GM12878 (cell line): Measurements from ENCODE around the gene RAB29. TPM values are rescaled to one million over a fixed set of nuclear protein-coding genes. Genes with fewer than 3 reads are reported as not detected.

Experiments
- ATAC-seq: fragments of 200-7000 bp; cut with Tn5 transposase; 3 replicates; pipeline ENCODE4 v1.9.1; 2020; ENCODE audit warnings: mild to moderate bottlenecking, moderate library complexity
- BruUV-seq: library from RNA; stranded (reverse); fragments of 400-500 nt; replicated peaks from 2 replicates; lab custom pipeline; 2021; lab: Mats Ljungman, UMichigan
- CTCF ChIA-PET: fragments of 300-600 bp; sonication (Branson Sonifier 250); formaldehyde crosslinking; extraction: SDS; loops from one replicate; lab custom pipeline; 2021; ENCODE audit warnings: inconsistent platforms; lab: Yijun Ruan, JAX
- POLR2A ChIA-PET: fragments of 350-600 bp; formaldehyde crosslinking; extraction: SDS; loops from one replicate; lab custom pipeline; 2021; ENCODE audit warnings: inconsistent platforms; lab: Charles Lee
- RAD21 ChIA-PET: fragments of 300-600 bp; sonication (Branson Sonifier 250); formaldehyde crosslinking; loops from one replicate; lab custom pipeline; 2023; ENCODE audit warnings: antibody characterized with exemption; ENCODE audit not compliant: unreplicated experiment; lab: Charles Lee
- SMC1A ChIA-PET: fragments of 300-600 bp; sonication (Branson Sonifier 250); formaldehyde crosslinking; loops from one replicate; lab custom pipeline; 2023; ENCODE audit not compliant: unreplicated experiment, uncharacterized antibody; lab: Charles Lee
- DNase-seq: peaks from one replicate; pipeline ENCODE4 v3.0.0-alpha.2; 2011; ENCODE audit warnings: low read depth, low spot score
- FAIRE-seq: peaks from 3 replicates; lab custom pipeline; 2011; peaks lifted over from hg19 to GRCh38; lab: Jason Lieb, UNC
- H2AFZ ChIP-seq: 2 replicates; pipeline ENCODE4 v1.6.0; 2011; ENCODE audit warnings: low read depth, low read length, control low read depth; ENCODE audit not compliant: control insufficient read depth
- H3K27ac ChIP-seq: 2 replicates; pipeline ENCODE4 v1.5.1; 2011; ENCODE audit warnings: control low read depth; ENCODE audit not compliant: control insufficient read depth, insufficient read depth
- H3K27me3 ChIP-seq, 2 experiments: replicated peaks in 1 of 2; 2 replicates each; pipeline versions ENCODE4 v1.6.0 to v1.6.1; 2011; ENCODE audit warnings: low read length in 1 of 2; ENCODE audit not compliant: control insufficient read depth in 2 of 2, insufficient read depth in 2 of 2
- H3K36me3 ChIP-seq, 2 experiments: 2 replicates each; pipeline ENCODE4 v1.5.1; 2011; ENCODE audit warnings: low read length in 1 of 2; ENCODE audit not compliant: control insufficient read depth in 2 of 2, insufficient read depth in 2 of 2
- H3K4me1 ChIP-seq: 2 replicates; pipeline ENCODE4 v1.6.1; 2011; ENCODE audit warnings: mild to moderate bottlenecking, low read length, moderate library complexity, mixed read lengths; ENCODE audit not compliant: control insufficient read depth, insufficient read depth
- H3K4me2 ChIP-seq: 2 replicates; pipeline ENCODE4 v1.6.0; 2011; ENCODE audit warnings: control low read depth; ENCODE audit not compliant: control insufficient read depth, insufficient read depth
- H3K4me3 ChIP-seq: fragments of 200-600 bp; sonication (generic); 2 replicates; pipeline ENCODE4 v1.5.1; 2016
- H3K79me2 ChIP-seq: 2 replicates; pipeline ENCODE4 v1.6.0; 2011; ENCODE audit warnings: low read length; ENCODE audit not compliant: control insufficient read depth, insufficient read depth
- H3K9ac ChIP-seq: 2 replicates; pipeline ENCODE4 v1.8.0; 2011; ENCODE audit warnings: low read length, control low read depth, mixed read lengths; ENCODE audit not compliant: control insufficient read depth, insufficient read depth
- H3K9me3 ChIP-seq: replicated peaks from 3 replicates; pipeline ENCODE4 v1.5.1; 2011; ENCODE audit warnings: mild to moderate bottlenecking, low read length; ENCODE audit not compliant: control insufficient read depth, insufficient read depth
- H4K20me1 ChIP-seq: 2 replicates; pipeline ENCODE4 v1.6.0; 2011; ENCODE audit not compliant: control insufficient read depth, insufficient read depth
- CBFB ChIP-seq: IDR thresholded peaks from 2 replicates; pipeline ENCODE4 v1.6.1; 2016; ENCODE audit warnings: antibody characterized with exemption, low read depth
- NFYB ChIP-seq: IDR thresholded peaks from 2 replicates; pipeline ENCODE4 v1.6.1; 2011; ENCODE audit warnings: low read depth, mild to moderate bottlenecking, low read length, improper control_type of control experiment, moderate library complexity; ENCODE audit not compliant: insufficient read depth
- NR2F1 ChIP-seq: fragments of 450-650 bp; conservative IDR thresholded peaks from 2 replicates; pipeline ENCODE4 v1.6.1; 2017; ENCODE audit warnings: mild to moderate bottlenecking
- RB1 ChIP-seq: fragments of 450-650 bp; formaldehyde crosslinking; IDR thresholded peaks from 2 replicates; pipeline ENCODE4 v1.6.1; 2017; ENCODE audit warnings: mild to moderate bottlenecking, borderline replicate concordance
- SIN3A ChIP-seq: IDR thresholded peaks from 2 replicates; pipeline ENCODE4 v1.6.1; 2012; ENCODE audit warnings: low read depth, low read length, improper control_type of control experiment
- SMAD5 ChIP-seq: IDR thresholded peaks from 2 replicates; pipeline ENCODE4 v1.6.1; 2016; ENCODE audit warnings: antibody characterized with exemption, low read depth
- SP1 ChIP-seq: IDR thresholded peaks from one replicate; pipeline ENCODE4 v1.6.1; 2011; ENCODE audit warnings: low read depth, low read length
- SUZ12 ChIP-seq: fragments of 200-600 bp; sonication (generic); IDR thresholded peaks from one replicate; pipeline ENCODE4 v1.6.1; 2018; ENCODE audit warnings: antibody characterized with exemption, mild to moderate bottlenecking; ENCODE audit not compliant: unreplicated experiment
- TBL1XR1 ChIP-seq: IDR thresholded peaks from 2 replicates; pipeline ENCODE4 v1.6.1; 2012; ENCODE audit warnings: low read depth, low read length, improper control_type of control experiment
- ZNF217 ChIP-seq: fragments of 450-650 bp; IDR thresholded peaks from 2 replicates; pipeline ENCODE4 v1.6.1; 2017; ENCODE audit warnings: antibody characterized with exemption, mild to moderate bottlenecking
- ZNF274 ChIP-seq: IDR thresholded peaks from one replicate; pipeline ENCODE4 v1.8.0; 2011; ENCODE audit not compliant: insufficient read length, insufficient read depth
- ZSCAN29 ChIP-seq: fragments of 450-650 bp; IDR thresholded peaks from 2 replicates; pipeline ENCODE4 v1.6.1; 2017; ENCODE audit warnings: mild to moderate bottlenecking, moderate library complexity
- WGBS: methylation state at CpG from one replicate; pipeline ENCODE4 v1.1.6; 2016; ENCODE audit warnings: low lambda C conversion rate; ENCODE audit not compliant: insufficient replicate concordance, insufficient coverage; ENCODE audit errors: missing lambda C conversion rate; 5-methylcytosine and 5-hydroxymethylcytosine counted together
- in situ Hi-C: fragments of 300-500 bp; cut with MboI; formaldehyde crosslinking; loops from 9 replicates; pipeline ENCODE4 v1.14.3; 2018; ENCODE audit warnings: mixed read lengths
- intact Hi-C: fragments of 100-400 bp; cut with micrococcal nuclease; formaldehyde crosslinking; loops from one replicate; pipeline ENCODE4 v1.14.2; 2022; ENCODE audit not compliant: unreplicated experiment
- polyA plus RNA-seq, 11 experiments: library from polyadenylated mRNA; depleted of rRNA in 4 of 11; unstranded in 6 of 11; stranded (reverse) in 5 of 11; fragments of >200 nt; fragmentation: Nextera tagmentation in 4 of 11; fragmentation: Illumina TruSeq in 1 of 11; extraction: Ambion mirVana in 4 of 11; extraction: Trizol in 1 of 11; gene quantifications; 1 replicate in 1 of 11; 2 replicates in 10 of 11; pipeline versions ENCODE4 v1.2.1 to v1.2.3, GENCODE V29; 2011 to 2016; ENCODE audit warnings: inconsistent platforms in 2 of 11, missing spikeins in 2 of 11, low read depth in 1 of 11
- total RNA-seq, 4 experiments: library from RNA; depleted of rRNA in 3 of 4; stranded (reverse); fragments of >200 nt in 3 of 4; fragmentation: Illumina TruSeq in 1 of 4; extraction: Trizol in 1 of 4; gene quantifications; 2 replicates each; pipeline versions ENCODE4 v1.2.1 to v1.2.3, GENCODE V29; 2013 to 2021
- TF ChIP-seq, protein P1 (sequence below): fragments of 450-650 bp; IDR thresholded peaks from 2 replicates; pipeline ENCODE4 v1.6.1; 2016; ENCODE audit warnings: mild to moderate bottlenecking, moderate library complexity, borderline replicate concordance
- TF ChIP-seq, protein P2 (sequence below): IDR thresholded peaks from 2 replicates; pipeline ENCODE4 v1.6.1; 2012; ENCODE audit warnings: low read depth, low read length, improper control_type of control experiment
- TF ChIP-seq, protein P3 (sequence below): IDR thresholded peaks from 2 replicates; pipeline ENCODE4 v1.6.1; 2011; ENCODE audit warnings: borderline replicate concordance, low read depth, mild to moderate bottlenecking, moderate library complexity, low read length; ENCODE audit not compliant: insufficient read depth, poor library complexity, severe bottlenecking
- TF ChIP-seq, protein P4 (sequence below): fragments of 450-650 bp; formaldehyde crosslinking; IDR thresholded peaks from 2 replicates; pipeline ENCODE4 v1.4.0; 2020; ENCODE audit warnings: mild to moderate bottlenecking, moderate library complexity

RAB29 gene
- total and polyA plus RNA-seq, 10 of the 15 experiments (the other 5 are each of a cell fraction or from before 2014, with no cell fraction given) = 11.7 to 74.5 (median 15.0) TPM

DNA sequence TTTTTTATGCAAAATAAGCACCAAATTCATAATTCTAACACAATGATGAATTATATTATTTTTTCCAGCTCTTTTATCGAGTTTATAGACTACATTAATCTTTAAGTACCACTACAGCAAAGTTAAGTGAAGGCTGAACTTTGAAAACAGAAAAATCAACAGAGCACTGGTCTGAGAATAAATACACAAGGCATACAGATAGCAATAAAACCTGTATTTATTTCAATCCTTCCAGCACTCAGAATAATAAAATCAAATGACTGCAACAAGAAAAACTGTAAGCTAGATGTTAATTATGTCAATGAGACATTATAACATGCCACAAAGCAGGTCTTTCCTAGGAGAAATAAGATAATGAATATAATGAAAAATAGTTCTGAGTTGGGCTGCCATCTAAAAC, 49.8 kb downstream of the RAB29 start:
- no peak for FAIRE-seq
- TF ChIP-seq, protein P1, sequence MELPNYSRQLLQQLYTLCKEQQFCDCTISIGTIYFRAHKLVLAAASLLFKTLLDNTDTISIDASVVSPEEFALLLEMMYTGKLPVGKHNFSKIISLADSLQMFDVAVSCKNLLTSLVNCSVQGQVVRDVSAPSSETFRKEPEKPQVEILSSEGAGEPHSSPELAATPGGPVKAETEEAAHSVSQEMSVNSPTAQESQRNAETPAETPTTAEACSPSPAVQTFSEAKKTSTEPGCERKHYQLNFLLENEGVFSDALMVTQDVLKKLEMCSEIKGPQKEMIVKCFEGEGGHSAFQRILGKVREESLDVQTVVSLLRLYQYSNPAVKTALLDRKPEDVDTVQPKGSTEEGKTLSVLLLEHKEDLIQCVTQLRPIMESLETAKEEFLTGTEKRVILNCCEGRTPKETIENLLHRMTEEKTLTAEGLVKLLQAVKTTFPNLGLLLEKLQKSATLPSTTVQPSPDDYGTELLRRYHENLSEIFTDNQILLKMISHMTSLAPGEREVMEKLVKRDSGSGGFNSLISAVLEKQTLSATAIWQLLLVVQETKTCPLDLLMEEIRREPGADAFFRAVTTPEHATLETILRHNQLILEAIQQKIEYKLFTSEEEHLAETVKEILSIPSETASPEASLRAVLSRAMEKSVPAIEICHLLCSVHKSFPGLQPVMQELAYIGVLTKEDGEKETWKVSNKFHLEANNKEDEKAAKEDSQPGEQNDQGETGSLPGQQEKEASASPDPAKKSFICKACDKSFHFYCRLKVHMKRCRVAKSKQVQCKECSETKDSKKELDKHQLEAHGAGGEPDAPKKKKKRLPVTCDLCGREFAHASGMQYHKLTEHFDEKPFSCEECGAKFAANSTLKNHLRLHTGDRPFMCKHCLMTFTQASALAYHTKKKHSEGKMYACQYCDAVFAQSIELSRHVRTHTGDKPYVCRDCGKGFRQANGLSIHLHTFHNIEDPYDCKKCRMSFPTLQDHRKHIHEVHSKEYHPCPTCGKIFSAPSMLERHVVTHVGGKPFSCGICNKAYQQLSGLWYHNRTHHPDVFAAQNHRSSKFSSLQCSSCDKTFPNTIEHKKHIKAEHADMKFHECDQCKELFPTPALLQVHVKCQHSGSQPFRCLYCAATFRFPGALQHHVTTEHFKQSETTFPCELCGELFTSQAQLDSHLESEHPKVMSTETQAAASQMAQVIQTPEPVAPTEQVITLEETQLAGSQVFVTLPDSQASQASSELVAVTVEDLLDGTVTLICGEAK = no peak
- TF ChIP-seq, protein P2, sequence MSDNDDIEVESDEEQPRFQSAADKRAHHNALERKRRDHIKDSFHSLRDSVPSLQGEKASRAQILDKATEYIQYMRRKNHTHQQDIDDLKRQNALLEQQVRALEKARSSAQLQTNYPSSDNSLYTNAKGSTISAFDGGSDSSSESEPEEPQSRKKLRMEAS = no peak
- TF ChIP-seq ZSCAN29 (no peak), NFYB (no peak), SP1 (no peak), NR2F1 (no peak), RB1 (no peak), ZNF274 (no peak), SIN3A (no peak), CBFB (no peak), ZNF217 (no peak), SUZ12 (no peak), TBL1XR1 (no peak), SMAD5 (no peak)
- TF ChIP-seq, protein P3, sequence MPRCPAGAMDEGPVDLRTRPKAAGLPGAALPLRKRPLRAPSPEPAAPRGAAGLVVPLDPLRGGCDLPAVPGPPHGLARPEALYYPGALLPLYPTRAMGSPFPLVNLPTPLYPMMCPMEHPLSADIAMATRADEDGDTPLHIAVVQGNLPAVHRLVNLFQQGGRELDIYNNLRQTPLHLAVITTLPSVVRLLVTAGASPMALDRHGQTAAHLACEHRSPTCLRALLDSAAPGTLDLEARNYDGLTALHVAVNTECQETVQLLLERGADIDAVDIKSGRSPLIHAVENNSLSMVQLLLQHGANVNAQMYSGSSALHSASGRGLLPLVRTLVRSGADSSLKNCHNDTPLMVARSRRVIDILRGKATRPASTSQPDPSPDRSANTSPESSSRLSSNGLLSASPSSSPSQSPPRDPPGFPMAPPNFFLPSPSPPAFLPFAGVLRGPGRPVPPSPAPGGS = no peak
- TF ChIP-seq, protein P4, sequence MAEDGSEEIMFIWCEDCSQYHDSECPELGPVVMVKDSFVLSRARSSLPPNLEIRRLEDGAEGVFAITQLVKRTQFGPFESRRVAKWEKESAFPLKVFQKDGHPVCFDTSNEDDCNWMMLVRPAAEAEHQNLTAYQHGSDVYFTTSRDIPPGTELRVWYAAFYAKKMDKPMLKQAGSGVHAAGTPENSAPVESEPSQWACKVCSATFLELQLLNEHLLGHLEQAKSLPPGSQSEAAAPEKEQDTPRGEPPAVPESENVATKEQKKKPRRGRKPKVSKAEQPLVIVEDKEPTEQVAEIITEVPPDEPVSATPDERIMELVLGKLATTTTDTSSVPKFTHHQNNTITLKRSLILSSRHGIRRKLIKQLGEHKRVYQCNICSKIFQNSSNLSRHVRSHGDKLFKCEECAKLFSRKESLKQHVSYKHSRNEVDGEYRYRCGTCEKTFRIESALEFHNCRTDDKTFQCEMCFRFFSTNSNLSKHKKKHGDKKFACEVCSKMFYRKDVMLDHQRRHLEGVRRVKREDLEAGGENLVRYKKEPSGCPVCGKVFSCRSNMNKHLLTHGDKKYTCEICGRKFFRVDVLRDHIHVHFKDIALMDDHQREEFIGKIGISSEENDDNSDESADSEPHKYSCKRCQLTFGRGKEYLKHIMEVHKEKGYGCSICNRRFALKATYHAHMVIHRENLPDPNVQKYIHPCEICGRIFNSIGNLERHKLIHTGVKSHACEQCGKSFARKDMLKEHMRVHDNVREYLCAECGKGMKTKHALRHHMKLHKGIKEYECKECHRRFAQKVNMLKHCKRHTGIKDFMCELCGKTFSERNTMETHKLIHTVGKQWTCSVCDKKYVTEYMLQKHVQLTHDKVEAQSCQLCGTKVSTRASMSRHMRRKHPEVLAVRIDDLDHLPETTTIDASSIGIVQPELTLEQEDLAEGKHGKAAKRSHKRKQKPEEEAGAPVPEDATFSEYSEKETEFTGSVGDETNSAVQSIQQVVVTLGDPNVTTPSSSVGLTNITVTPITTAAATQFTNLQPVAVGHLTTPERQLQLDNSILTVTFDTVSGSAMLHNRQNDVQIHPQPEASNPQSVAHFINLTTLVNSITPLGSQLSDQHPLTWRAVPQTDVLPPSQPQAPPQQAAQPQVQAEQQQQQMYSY = no peak

More for the DNA sequence above, 49.8 kb downstream of the RAB29 start:
- ATAC-seq (no peak), DNase-seq (no peak)
- H3K9ac ChIP-seq = no peak overlapping the region
- CTCF ChIA-PET = interaction anchor here (1.0 to 6.1 kb wide), 6 partner anchors 9 to 252 kb away, joined by 3 to 59 read pairs (median 8); no protein-coding TSS in a partner anchor
- intact Hi-C loops = no loop called here
- H4K20me1 ChIP-seq = no peaks in the 10 kb centered on the region
- no peak overlapping the region for H2AFZ ChIP-seq
- peaks cover 2 to 15% of the 10 kb centered on the region in 2 experiments for H3K36me3 ChIP-seq
- H3K9me3 ChIP-seq = no peaks in the 10 kb centered on the region
- H3K79me2 ChIP-seq = peaks cover 3% of the 10 kb centered on the region
- H3K4me3 ChIP-seq = no peak overlapping the region
- H3K4me1 ChIP-seq = no peaks in the 10 kb centered on the region
- no peak overlapping the region for H3K27ac ChIP-seq
- RAD21 ChIA-PET = interaction anchor here (0.8 to 4.0 kb wide), 4 partner anchors 17 to 133 kb away, joined by 3 to 16 read pairs (median 4); no protein-coding TSS in a partner anchor
- no peaks in the 10 kb centered on the region for H3K27me3 ChIP-seq
- in situ Hi-C loops = no loop called here
- H3K4me2 ChIP-seq = no peak overlapping the region
- 91% methylated on average over 1 of the region's 1 CpG for WGBS
- no TSS peak for BruUV-seq
- POLR2A ChIA-PET = interaction anchor here (1.1 to 1.8 kb wide), 3 partner anchors 15 to 21 kb away, joined by 3 to 6 read pairs (median 3); no protein-coding TSS in a partner anchor
- SMC1A ChIA-PET = interaction anchor here (3.8 to 7.6 kb wide), 4 partner anchors 13 to 66 kb away, joined by 16 to 66 read pairs (median 20); no protein-coding TSS in a partner anchor
